Measurements from ENCODE around the gene ATP2B2. TPM values are rescaled to one million over a fixed set of nuclear protein-coding genes. Genes with fewer than 3 reads are reported as not detected.
"Not testable (repeated sequence)": the region's sequence is repeated elsewhere in the genome, so short reads cannot be mapped to it uniquely, and the experiment has no call there.

ATP2B2 gene
- total RNA-seq, 4 donors from 2014 or later: 0.86 to 2.2 (median 1.0) TPM; not detected in 1

- Histone ChIP-seq H3K36me3 (peaks cover 94% of the 10 kb centered on the region), H3K27me3 (no peaks in the 10 kb centered on the region), H3K4me3 (no peak overlapping the region), H3K9me3 (no peaks in the 10 kb centered on the region), H3K4me1 (no peaks in the 10 kb centered on the region), H3K27ac (no peak overlapping the region)
- DNase-seq (ENCODE audit: low spot score in 2 of 2): no peak
- 90% methylated on average over 8 of the region's 8 CpGs for WGBS
- TF ChIP-seq POLR2A (IDR thresholded peaks at IDR 0.05) (no peak), POLR2AphosphoS5 (IDR thresholded peaks at IDR 0.05) (no peak), CTCF (IDR thresholded peaks at IDR 0.05) (no peak)
Measured at GRCh38 chr3:10304905-10305304, 200.5 kb downstream of the ATP2B2 start.

DNA sequence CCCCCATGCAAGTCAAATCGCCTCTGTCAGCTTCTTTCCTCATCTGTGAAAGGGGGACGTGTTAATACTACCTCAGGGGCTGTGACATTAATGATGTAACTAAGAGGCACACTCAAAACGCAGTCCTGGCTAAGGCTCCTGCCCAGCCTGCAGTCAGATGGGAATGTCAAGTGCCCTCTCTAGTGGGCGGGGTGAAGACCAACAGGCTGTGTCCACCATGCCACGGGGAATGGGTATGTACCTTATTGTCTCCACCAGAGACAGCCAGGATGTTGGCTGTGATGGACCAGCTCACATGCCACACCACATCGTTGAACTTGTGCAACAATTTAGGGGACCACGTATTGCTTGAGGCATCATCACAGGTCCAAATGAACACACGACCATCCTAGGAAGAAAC lies 201.6 kb downstream of the ATP2B2 start:
- H3K4me3 ChIP-seq: no peak overlapping the region
- no peaks in the 10 kb centered on the region for H3K27me3 ChIP-seq
- no peak for DNase-seq (ENCODE audit: low spot score in 2 of 2)
- H3K27ac ChIP-seq: no peak overlapping the region
- no peaks in the 10 kb centered on the region for H3K9me3 ChIP-seq
- H3K4me1 ChIP-seq: no peaks in the 10 kb centered on the region
- TF ChIP-seq POLR2A (IDR thresholded peaks at IDR 0.05): no peak
- TF ChIP-seq CTCF (IDR thresholded peaks at IDR 0.05): no peak
- TF ChIP-seq EP300 (IDR thresholded peaks at IDR 0.05): no peak
- TF ChIP-seq POLR2AphosphoS5 (IDR thresholded peaks at IDR 0.05): no peak
- WGBS: 76% methylated on average over 5 of the region's 8 CpGs
- H3K36me3 ChIP-seq: peaks cover 88% of the 10 kb centered on the region

DNA sequence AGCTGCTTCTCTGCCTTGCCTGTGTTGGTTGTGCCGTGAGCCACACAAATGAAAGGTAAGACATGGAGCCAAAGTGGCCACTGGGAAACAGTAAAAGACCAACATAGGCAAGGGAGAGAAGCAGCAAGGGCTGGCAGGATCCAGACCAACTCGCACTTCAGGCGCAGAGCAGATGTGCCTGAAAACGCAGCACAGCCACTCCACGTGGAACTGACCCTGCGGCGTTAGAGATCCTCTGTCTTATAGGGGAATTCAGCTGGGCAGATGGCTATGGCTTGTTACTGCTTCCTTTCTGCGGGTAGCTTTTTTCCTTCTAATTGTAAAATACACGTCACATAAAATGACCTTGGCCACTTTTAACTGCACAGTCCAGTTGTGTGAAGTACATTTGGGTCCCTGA lies 202.3 kb downstream of the ATP2B2 start:
- no peak overlapping the region for H3K27ac ChIP-seq
- no peak for DNase-seq (ENCODE audit: low spot score in 2 of 2)
- H3K4me3 ChIP-seq: no peak overlapping the region
- H3K27me3 ChIP-seq: no peaks in the 10 kb centered on the region
- TF ChIP-seq POLR2A (IDR thresholded peaks at IDR 0.05) (no peak), EP300 (IDR thresholded peaks at IDR 0.05) (no peak), POLR2AphosphoS5 (IDR thresholded peaks at IDR 0.05) (no peak), CTCF (IDR thresholded peaks at IDR 0.05) (no peak)
- H3K9me3 ChIP-seq: no peaks in the 10 kb centered on the region
- no peaks in the 10 kb centered on the region for H3K4me1 ChIP-seq
- peaks cover 86% of the 10 kb centered on the region for H3K36me3 ChIP-seq
- 89% methylated on average over 9 of the region's 9 CpGs for WGBS

GRCh38 chr3:10300087-10300486 lies 205.3 kb downstream of the ATP2B2 start:
- Histone ChIP-seq H3K4me3 (no peak overlapping the region), H3K36me3 (peaks cover 57% of the 10 kb centered on the region), H3K4me1 (no peaks in the 10 kb centered on the region), H3K9me3 (no peaks in the 10 kb centered on the region), H3K27me3 (no peaks in the 10 kb centered on the region), H3K27ac (no peak overlapping the region)
- no peak for TF ChIP-seq POLR2A (IDR thresholded peaks at IDR 0.05)
- TF ChIP-seq POLR2AphosphoS5 (IDR thresholded peaks at IDR 0.05): no peak
- WGBS: 85% methylated on average over 9 of the region's 9 CpGs
- no peak for DNase-seq (ENCODE audit: low spot score in 2 of 2)

- no peak overlapping the region for H3K4me3 ChIP-seq
- no peaks in the 10 kb centered on the region for H3K4me1 ChIP-seq
- DNase-seq (ENCODE audit: low spot score in 2 of 2): no peak
- peaks cover 53% of the 10 kb centered on the region for H3K36me3 ChIP-seq
- no peaks in the 10 kb centered on the region for H3K9me3 ChIP-seq
- 66% methylated on average over 6 of the region's 6 CpGs for WGBS
- TF ChIP-seq POLR2AphosphoS5 (IDR thresholded peaks at IDR 0.05) (no peak), CTCF (IDR thresholded peaks at IDR 0.05) (no peak), POLR2A (IDR thresholded peaks at IDR 0.05) (no peak), EP300 (IDR thresholded peaks at IDR 0.05) (no peak)
- no peak overlapping the region for H3K27ac ChIP-seq
- no peaks in the 10 kb centered on the region for H3K27me3 ChIP-seq
Measured at GRCh38 chr3:10299679-10300078, 205.7 kb downstream of the ATP2B2 start.

DNA sequence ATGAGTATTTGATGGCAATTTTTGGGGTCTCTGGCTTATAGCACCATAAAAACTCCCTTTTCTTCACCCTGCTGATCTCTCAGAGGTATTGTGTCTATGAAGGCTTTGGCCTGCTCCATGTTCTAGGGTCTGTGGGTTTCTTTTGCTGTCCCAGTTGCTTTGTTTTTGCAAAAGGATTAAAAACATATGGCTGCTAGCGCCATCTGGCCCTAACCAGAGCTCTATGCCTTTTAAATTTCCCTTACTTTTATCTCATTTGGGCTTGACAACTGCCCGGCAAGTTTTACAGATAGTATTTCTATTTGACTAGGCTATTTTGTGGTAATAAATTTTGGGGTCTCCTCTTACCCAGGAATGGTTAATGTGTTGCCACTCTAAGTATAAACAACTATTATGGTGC lies 206.2 kb downstream of the ATP2B2 start:
- DNase-seq (ENCODE audit: low spot score in 2 of 2): no peak
- Histone ChIP-seq H3K4me1 (no peaks in the 10 kb centered on the region), H3K27me3 (no peaks in the 10 kb centered on the region), H3K4me3 (no peak overlapping the region), H3K9me3 (no peaks in the 10 kb centered on the region), H3K36me3 (peaks cover 48% of the 10 kb centered on the region), H3K27ac (no peak overlapping the region)
- 77% methylated on average over 2 of the region's 2 CpGs for WGBS
- TF ChIP-seq EP300 (IDR thresholded peaks at IDR 0.05) (no peak), POLR2A (IDR thresholded peaks at IDR 0.05) (no peak), POLR2AphosphoS5 (IDR thresholded peaks at IDR 0.05) (no peak), CTCF (IDR thresholded peaks at IDR 0.05) (no peak)

DNA sequence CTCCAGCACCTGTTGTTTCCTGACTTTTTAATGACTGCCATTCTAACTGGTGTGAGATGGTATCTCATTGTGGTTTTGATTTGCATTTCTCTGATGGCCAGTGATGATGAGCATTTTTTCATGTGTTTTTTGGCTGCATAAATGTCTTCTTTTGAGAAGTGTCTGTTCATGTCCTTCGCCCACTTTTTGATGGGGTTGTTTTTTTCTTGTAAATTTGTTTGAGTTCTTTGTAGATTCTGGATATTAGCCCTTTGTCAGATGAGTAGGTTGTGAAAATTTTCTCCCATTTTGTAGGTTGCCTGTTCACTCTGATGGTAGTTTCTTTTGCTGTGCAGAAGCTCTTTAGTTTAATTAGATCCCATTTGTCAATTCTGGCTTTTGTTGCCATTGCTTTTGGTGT lies 207.3 kb downstream of the ATP2B2 start:
- H3K27ac ChIP-seq; H3K9me3 ChIP-seq; H3K4me3 ChIP-seq; H3K4me1 ChIP-seq; DNase-seq (ENCODE audit: low spot score in 2 of 2); H3K27me3 ChIP-seq: not testable (repeated sequence)
- peaks cover 36% of the 10 kb centered on the region for H3K36me3 ChIP-seq
- no CpG with 5 or more reads among the region's 1 CpG for WGBS
